Vagina (tissue), 2 donors: ENCODE data around the gene GPR87. TPM values are rescaled to one million over a fixed set of nuclear protein-coding genes. Genes with fewer than 3 reads are reported as not detected.

Experiments
- DNase-seq, 2 donors: peaks; one replicate each; pipeline ENCODE4 v3.0.0-alpha.2; 2017; ENCODE audit errors: extremely low spot score in 2 of 2
- H3K27ac ChIP-seq: fragments of 200-600 bp; sonication (generic); one replicate; pipeline ENCODE4 v1.5.1; 2019
- H3K27me3 ChIP-seq: fragments of 200-600 bp; sonication (generic); one replicate; pipeline ENCODE4 v1.5.1; 2019
- H3K36me3 ChIP-seq, 2 donors: fragments of 200-600 bp; sonication (generic); one replicate each; pipeline ENCODE4 v1.5.1; 2017 to 2019
- H3K4me1 ChIP-seq: fragments of 200-600 bp; sonication (generic); one replicate; pipeline ENCODE4 v1.5.1; 2019
- H3K4me3 ChIP-seq, 2 donors: fragments of 200-600 bp; sonication (generic); 1 replicate in 1 of 2; 2 replicates in 1 of 2; pipeline ENCODE4 v1.5.1; 2016 to 2019
- H3K9me3 ChIP-seq: fragments of 200-600 bp; sonication (generic); one replicate; pipeline ENCODE4 v1.5.1; 2019
- POLR2A ChIP-seq, 2 donors: fragments of 450-650 bp; IDR thresholded peaks; one replicate each; pipeline ENCODE4 v1.6.1; 2017; ENCODE audit warnings: antibody characterized with exemption in 2 of 2, mild to moderate bottlenecking in 2 of 2, moderate library complexity in 2 of 2
- POLR2AphosphoS5 ChIP-seq, 2 donors: sonication (generic); formaldehyde crosslinking; IDR thresholded peaks; one replicate each; pipeline ENCODE4 v1.9.0; 2017; ENCODE audit warnings: antibody characterized with exemption in 2 of 2, mild to moderate bottlenecking in 2 of 2, low read depth in 1 of 2; ENCODE audit not compliant: insufficient read depth in 1 of 2
- intact Hi-C: fragments of 100-400 bp; cut with DNase I; formaldehyde crosslinking; loops from one replicate; pipeline ENCODE4 v1.15.1; 2023
- total RNA-seq: library from RNA; depleted of rRNA; stranded (reverse); fragments of >200 nt; gene quantifications from one replicate; pipeline ENCODE4 v1.2.3, GENCODE V29; 2016
- TF ChIP-seq, protein P1 (sequence below), 3 experiments: fragments of 450-650 bp in 2 of 3; fragments of 200-600 bp in 1 of 3; sonication (generic) in 1 of 3; IDR thresholded peaks; one replicate each; pipeline ENCODE4 v1.5.1; 2017 to 2019; ENCODE audit warnings: antibody characterized with exemption in 3 of 3, mild to moderate bottlenecking in 2 of 3, moderate library complexity in 2 of 3

The GPR87 gene
- total RNA-seq, 1 donor from 2014 or later, result 12.3 TPM

DNA sequence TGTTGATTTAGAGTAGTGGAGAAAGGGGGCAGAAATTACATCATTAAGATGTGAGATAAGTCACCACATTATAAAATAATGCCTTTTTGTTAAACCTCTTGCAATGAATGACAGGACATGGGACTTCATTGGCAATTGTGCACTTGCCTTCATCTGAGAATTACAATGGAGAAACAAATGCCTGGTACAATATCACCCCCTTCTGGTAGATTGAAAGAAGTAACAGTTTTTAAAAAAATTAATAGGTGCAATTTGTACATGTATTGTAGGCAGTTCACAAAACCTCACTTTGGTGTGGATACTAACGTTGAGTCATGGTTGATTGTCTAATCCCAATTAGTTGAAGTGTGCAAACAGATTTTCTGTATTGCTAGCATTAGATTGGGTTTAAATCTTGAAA lies 33.7 kb downstream of the GPR87 start:
- H3K9me3 ChIP-seq, result no peaks in the 10 kb centered on the region
- no peak overlapping the region for H3K4me3 ChIP-seq
- H3K4me1 ChIP-seq, result peaks cover 11% of the 10 kb centered on the region
- TF ChIP-seq POLR2AphosphoS5 (IDR thresholded peaks at IDR 0.05; ENCODE audit: insufficient read depth in 1 of 2, low read depth in 1 of 2), result no peak
- TF ChIP-seq, protein P1, sequence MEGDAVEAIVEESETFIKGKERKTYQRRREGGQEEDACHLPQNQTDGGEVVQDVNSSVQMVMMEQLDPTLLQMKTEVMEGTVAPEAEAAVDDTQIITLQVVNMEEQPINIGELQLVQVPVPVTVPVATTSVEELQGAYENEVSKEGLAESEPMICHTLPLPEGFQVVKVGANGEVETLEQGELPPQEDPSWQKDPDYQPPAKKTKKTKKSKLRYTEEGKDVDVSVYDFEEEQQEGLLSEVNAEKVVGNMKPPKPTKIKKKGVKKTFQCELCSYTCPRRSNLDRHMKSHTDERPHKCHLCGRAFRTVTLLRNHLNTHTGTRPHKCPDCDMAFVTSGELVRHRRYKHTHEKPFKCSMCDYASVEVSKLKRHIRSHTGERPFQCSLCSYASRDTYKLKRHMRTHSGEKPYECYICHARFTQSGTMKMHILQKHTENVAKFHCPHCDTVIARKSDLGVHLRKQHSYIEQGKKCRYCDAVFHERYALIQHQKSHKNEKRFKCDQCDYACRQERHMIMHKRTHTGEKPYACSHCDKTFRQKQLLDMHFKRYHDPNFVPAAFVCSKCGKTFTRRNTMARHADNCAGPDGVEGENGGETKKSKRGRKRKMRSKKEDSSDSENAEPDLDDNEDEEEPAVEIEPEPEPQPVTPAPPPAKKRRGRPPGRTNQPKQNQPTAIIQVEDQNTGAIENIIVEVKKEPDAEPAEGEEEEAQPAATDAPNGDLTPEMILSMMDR (IDR thresholded peaks at IDR 0.05), result peak; percentile 46 to 81 (median 78)
- no peak for DNase-seq
- H3K36me3 ChIP-seq, result no peaks in the 10 kb centered on the region
- H3K27me3 ChIP-seq, result no peaks in the 10 kb centered on the region
- intact Hi-C loops, result loop anchor here (10.0 kb wide), 1 partner anchor 58 kb away; no protein-coding TSS in a partner anchor
- H3K27ac ChIP-seq, result peak overlapping the region; percentile 10

DNA sequence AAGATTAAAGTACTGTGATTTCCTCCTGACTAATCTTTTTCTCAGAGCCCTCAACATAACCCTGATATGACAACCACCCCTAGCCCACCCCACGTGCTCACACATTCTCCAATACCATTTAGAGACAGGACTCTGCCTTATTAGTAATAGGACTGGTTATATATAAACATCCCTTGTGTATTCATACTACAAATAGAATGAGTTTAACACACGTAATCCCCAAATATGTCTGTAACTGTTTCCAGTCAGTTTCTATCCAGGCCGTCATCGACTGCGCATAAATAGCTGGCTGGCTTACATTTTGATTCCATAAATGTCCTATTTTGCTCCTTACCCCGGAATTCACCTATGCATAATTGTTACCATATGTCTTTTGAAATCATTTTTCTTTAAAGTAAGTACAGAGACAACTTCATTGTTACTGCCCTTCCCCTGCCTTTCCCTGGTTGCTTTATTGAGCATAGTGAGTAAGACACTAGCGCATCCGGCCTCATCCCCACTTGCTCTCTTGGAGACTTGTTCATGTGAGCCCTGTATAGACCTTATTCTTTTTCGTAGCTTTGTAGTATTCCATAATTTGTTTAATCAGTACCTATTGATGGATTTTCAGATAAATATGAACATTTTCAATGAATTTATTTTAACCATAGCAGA lies 34.8 kb downstream of the GPR87 start:
- intact Hi-C loops, result loop anchor here (10.0 kb wide), 1 partner anchor 57 kb away; no protein-coding TSS in a partner anchor
- no peaks in the 10 kb centered on the region for H3K36me3 ChIP-seq
- no peak overlapping the region for H3K27ac ChIP-seq
- H3K27me3 ChIP-seq, result no peaks in the 10 kb centered on the region
- H3K4me1 ChIP-seq, result peaks cover 11% of the 10 kb centered on the region
- H3K9me3 ChIP-seq, result no peaks in the 10 kb centered on the region
- no peak overlapping the region for H3K4me3 ChIP-seq
- TF ChIP-seq, protein P1 (IDR thresholded peaks at IDR 0.05), result no peak
- TF ChIP-seq POLR2A (IDR thresholded peaks at IDR 0.05) (no peak), POLR2AphosphoS5 (IDR thresholded peaks at IDR 0.05; ENCODE audit: insufficient read depth in 1 of 2, low read depth in 1 of 2) (no peak)
- no peak for DNase-seq

DNA sequence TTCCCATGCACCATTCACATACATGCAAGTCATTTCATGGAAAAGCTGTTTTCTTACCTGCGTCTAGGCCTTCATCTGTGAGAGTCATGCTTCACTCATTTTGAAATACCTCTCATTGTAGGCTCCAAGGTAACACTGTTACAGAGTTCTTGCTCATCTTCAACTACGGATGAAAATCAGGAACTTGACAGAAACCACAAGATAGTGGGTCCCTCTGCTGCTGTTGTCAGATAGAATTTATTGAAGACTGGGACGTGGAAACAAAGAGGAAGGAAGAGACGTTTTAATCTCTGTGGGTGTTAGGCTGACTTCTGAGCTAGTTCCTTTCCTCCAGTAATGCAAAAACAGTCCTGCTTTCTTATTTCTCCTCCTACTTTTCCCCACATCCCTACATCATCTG lies 38.4 kb downstream of the GPR87 start, which contains the start of gene P2RY14:
TSS of gene P2RY14 (minus strand) at position 313 of the 400 bp plus-strand sequence. CDS start 64,226 bp downstream, outside the sequence.
- TF ChIP-seq POLR2AphosphoS5 (IDR thresholded peaks at IDR 0.05; ENCODE audit: insufficient read depth in 1 of 2, low read depth in 1 of 2) (no peak), POLR2A (IDR thresholded peaks at IDR 0.05) (no peak)
- TF ChIP-seq, protein P1 (IDR thresholded peaks at IDR 0.05), result no peak
- intact Hi-C loops, result no loop called here
- no peaks in the 10 kb centered on the region for H3K4me1 ChIP-seq
- no peaks in the 10 kb centered on the region for H3K36me3 ChIP-seq
- DNase-seq, result no peak
- H3K27ac ChIP-seq, result no peak within 1 kb of the TSS
- H3K4me3 ChIP-seq, result no peak within 1 kb of the TSS
- no peaks in the 10 kb centered on the region for H3K9me3 ChIP-seq
- no peaks in the 10 kb centered on the region for H3K27me3 ChIP-seq

DNA sequence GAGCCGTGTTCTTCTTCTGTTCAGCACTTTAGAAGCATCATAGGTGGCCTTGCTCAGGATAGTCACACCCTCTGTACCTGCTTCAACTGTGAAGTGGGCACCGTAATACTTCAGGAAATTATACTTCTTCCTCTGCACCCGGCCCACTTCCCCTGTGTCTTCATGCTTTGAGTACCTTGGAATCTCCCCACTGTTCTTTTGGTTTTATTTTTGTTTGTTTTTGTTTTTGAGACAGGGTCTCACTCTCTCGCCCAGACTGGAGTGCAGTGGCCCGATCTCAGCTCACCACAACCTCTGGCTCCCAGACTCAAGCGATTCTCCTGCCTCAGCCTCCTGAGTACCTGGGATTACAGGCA lies 40.0 kb downstream of the GPR87 start:
- Histone ChIP-seq H3K36me3 (no peaks in the 10 kb centered on the region), H3K9me3 (no peaks in the 10 kb centered on the region), H3K4me1 (no peaks in the 10 kb centered on the region), H3K27ac (no peak overlapping the region), H3K27me3 (no peaks in the 10 kb centered on the region), H3K4me3 (no peak overlapping the region)
- no peak for DNase-seq
- intact Hi-C loops, result no loop called here
- no peak for TF ChIP-seq POLR2AphosphoS5 (IDR thresholded peaks at IDR 0.05; ENCODE audit: insufficient read depth in 1 of 2, low read depth in 1 of 2)
- TF ChIP-seq, protein P1 (IDR thresholded peaks at IDR 0.05), result no peak
- TF ChIP-seq POLR2A (IDR thresholded peaks at IDR 0.05), result no peak

DNA sequence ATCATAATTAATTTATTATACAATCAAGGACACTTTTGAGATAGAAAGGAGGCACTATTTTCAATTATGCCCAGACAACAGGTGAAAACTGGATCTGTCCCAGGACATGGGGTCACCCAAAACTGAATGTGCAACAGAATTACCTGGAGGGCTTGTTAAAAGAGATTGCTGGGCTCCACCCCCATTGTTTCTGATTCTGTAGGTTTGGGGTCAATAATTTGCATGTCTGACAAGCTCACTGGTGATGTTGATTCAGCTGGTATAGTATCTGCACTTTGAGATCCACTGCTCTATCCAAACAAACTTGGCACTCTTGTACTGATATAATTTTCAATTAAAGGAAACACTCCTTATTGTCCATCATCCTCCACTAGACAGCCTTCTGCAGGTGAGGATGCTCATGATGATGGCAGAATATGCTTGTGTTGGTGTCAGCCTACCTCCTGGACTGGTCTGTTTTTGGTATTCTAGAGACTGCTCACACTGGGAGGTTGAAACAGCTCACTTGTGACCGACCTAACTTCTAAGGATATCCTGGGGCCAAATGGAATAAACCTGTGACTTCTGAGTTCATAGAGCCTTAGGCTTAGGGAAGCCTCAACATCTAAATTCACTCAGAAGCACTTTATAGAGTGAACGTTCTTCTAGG lies 40.5 kb downstream of the GPR87 start:
- Histone ChIP-seq H3K9me3 (no peaks in the 10 kb centered on the region), H3K27ac (no peak overlapping the region), H3K4me1 (no peaks in the 10 kb centered on the region), H3K27me3 (no peaks in the 10 kb centered on the region), H3K36me3 (no peaks in the 10 kb centered on the region), H3K4me3 (no peak overlapping the region)
- no peak for DNase-seq
- TF ChIP-seq POLR2AphosphoS5 (IDR thresholded peaks at IDR 0.05; ENCODE audit: insufficient read depth in 1 of 2, low read depth in 1 of 2), result no peak
- no peak for TF ChIP-seq POLR2A (IDR thresholded peaks at IDR 0.05)
- TF ChIP-seq, protein P1 (IDR thresholded peaks at IDR 0.05), result no peak
- intact Hi-C loops, result no loop called here
